Measurements from ENCODE around the gene NRAP.

Gene NRAP

DNA sequence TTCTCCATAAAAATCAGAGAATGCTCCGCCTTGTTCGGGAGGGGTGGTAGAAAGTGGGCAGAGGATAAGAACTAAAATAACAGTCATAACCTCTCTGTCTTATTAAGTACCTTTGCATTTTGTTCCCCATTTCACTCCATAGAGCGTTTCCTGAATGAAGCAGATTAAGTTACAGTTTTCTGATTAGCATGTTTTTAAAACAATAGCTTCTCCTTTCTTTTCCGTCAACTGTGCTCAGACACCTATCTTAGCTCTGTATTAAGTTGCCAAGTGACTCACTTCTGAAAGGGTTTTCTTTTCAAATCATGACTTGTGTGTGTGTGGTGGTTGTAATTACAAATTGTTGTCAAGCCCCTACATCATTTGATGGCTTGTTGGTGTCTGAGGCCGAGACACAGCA, 109.6 kb downstream of the NRAP start:
- H3K4me3 ChIP-seq (ENCODE audit: low read depth, low read length): no peak overlapping the region
- TF ChIP-seq, protein P1, sequence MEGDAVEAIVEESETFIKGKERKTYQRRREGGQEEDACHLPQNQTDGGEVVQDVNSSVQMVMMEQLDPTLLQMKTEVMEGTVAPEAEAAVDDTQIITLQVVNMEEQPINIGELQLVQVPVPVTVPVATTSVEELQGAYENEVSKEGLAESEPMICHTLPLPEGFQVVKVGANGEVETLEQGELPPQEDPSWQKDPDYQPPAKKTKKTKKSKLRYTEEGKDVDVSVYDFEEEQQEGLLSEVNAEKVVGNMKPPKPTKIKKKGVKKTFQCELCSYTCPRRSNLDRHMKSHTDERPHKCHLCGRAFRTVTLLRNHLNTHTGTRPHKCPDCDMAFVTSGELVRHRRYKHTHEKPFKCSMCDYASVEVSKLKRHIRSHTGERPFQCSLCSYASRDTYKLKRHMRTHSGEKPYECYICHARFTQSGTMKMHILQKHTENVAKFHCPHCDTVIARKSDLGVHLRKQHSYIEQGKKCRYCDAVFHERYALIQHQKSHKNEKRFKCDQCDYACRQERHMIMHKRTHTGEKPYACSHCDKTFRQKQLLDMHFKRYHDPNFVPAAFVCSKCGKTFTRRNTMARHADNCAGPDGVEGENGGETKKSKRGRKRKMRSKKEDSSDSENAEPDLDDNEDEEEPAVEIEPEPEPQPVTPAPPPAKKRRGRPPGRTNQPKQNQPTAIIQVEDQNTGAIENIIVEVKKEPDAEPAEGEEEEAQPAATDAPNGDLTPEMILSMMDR (IDR thresholded peaks at IDR 0.05; ENCODE audit: low read depth, low read length): no peak

DNA sequence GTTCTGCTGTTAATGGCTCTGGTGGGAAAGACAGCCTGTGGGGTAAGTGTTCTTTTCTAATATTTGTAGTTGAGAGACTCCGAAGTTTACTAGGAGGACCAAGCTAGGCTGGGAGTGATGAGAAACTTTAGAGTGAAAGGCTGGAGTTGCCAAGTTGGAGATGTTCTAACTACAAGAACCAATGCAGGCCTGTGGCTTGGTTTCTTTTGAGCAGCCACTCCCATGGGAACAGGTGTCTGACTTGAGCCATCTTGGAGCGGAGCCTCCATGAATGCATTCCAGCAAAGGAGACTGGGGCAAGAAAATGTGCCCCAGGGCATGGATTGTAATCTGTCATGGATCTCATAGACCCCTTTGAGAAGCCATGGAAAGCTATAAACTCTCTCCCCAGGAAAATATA, 110.7 kb downstream of the NRAP start:
- no peak overlapping the region for H3K4me3 ChIP-seq (ENCODE audit: low read depth, low read length)
- TF ChIP-seq, protein P1 (IDR thresholded peaks at IDR 0.05; ENCODE audit: low read depth, low read length): no peak

DNA sequence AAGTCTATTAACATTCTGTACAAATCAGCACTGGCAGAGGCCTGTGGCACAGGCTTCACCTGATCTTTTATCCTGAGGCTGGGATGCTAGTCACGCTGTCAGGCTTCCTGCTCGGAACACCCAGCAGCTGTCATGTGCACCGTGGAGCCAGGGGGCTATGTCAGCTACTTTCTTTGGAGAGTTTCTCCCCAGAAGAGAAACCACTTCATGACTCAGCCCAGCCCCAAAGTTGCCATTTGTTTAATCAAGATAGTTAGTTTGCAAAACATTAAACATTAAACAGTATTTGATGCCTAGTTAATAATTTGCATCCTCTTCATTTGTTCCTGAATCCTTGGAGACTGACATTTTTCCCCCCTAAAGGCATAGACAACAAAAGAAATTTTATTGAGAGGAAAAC, 111.1 kb downstream of the NRAP start, which contains the start of gene HABP2:
Gene HABP2, plus strand, starts transcription at position 353 of the 400 bp plus-strand sequence. CDS start 69 bp downstream, outside the sequence.
- no peak within 1 kb of the TSS for H3K4me3 ChIP-seq (ENCODE audit: low read depth, low read length)
- TF ChIP-seq, protein P1 (IDR thresholded peaks at IDR 0.05; ENCODE audit: low read depth, low read length): no peak

DNA sequence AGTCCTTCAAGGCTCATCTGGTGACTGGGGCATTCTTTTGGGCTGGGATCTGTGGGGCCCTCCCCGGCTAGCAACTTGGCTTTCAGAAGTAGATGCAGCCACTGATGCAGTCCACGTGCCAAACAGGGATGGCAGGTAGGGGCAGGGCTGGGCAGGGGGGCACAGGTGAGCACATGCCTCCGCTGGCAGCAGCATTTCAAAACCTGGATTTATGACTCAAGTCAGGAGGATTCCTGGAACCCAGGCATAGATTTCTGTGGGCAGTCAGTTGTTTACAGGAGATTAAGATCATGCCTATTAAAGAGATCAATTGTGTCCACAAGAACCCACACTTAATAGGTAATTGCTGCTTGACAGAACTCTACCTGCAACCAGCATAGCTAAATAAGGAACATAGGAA, 111.8 kb downstream of the NRAP start:
- TF ChIP-seq, protein P1 (IDR thresholded peaks at IDR 0.05; ENCODE audit: low read depth, low read length): no peak
- no peak overlapping the region for H3K4me3 ChIP-seq (ENCODE audit: low read depth, low read length)

DNA sequence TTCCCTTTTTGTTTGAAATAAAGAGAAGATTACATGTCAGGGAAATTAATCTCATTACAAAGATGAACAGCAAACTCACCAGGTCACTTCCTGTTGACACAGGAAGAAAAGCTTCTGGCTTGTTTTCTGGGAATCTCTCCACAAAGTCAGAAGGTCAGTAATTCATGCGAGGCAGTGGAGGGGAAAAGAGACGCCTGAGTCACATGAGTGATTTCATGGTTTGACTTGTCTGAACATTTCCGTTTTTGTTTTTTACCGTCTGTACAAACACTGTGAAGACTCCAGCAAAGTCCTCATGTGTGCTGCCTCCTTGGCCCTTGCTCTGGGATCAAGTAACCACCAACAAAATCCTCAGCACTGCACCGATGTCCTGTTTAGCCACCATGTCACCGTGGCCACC, 113.5 kb downstream of the NRAP start:
- TF ChIP-seq, protein P1 (IDR thresholded peaks at IDR 0.05; ENCODE audit: low read depth, low read length): no peak
- no peak overlapping the region for H3K4me3 ChIP-seq (ENCODE audit: low read depth, low read length)

- TF ChIP-seq, protein P1 (IDR thresholded peaks at IDR 0.05; ENCODE audit: low read depth, low read length): no peak
- H3K4me3 ChIP-seq (ENCODE audit: low read depth, low read length): no peak overlapping the region
These were observed 114.0 kb downstream of the NRAP start for GRCh38 chr10:113549856-113550255.

DNA sequence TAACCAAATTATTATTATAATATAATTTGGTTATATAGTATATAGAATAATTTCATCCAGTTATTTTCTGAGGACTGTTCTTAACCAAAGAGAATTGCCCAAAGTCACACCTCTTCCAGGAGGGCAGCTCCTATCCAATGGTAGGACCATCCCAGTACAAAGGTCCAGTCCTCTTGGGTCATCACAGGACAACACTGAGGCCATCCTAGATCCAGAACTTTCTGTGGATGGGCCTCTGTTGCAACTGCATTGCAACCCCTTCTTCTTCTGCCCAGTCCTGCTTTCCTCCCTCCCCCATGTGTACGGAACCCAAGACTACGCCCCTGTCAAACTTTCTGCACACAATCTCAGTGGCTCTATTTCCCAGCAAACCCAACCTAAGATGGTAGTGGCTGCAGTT, 116.4 kb downstream of the NRAP start:
- no peak overlapping the region for H3K4me3 ChIP-seq (ENCODE audit: low read depth, low read length)
- TF ChIP-seq, protein P1 (IDR thresholded peaks at IDR 0.05; ENCODE audit: low read depth, low read length): no peak

All from WI38 (cell line).